HepG2 (cell line): ENCODE measurements around the gene AMOTL1. TPM values are rescaled to one million over a fixed set of nuclear protein-coding genes. Genes with fewer than 3 reads are reported as not detected.

Source experiments
- ATAC-seq: fragments of 200-7000 bp; cut with Tn5 transposase; 3 replicates; pipeline ENCODE4 v1.9.1; 2020; ENCODE audit warnings: mild to moderate bottlenecking, moderate library complexity
- BruUV-seq: library from RNA; stranded (reverse); fragments of 400-500 nt; replicated peaks from 2 replicates; lab custom pipeline; 2021; lab: Mats Ljungman, UMichigan
- CTCF ChIA-PET: fragments of 300-600 bp; formaldehyde crosslinking; extraction: SDS; loops from one replicate; lab custom pipeline; 2021; ENCODE audit warnings: low total read pairs, inconsistent platforms, low intra/inter-chr PET ratio; lab: Yijun Ruan, JAX
- POLR2A ChIA-PET: fragments of 350-600 bp; sonication (Branson Sonifier 250); formaldehyde crosslinking; loops from one replicate; lab custom pipeline; 2020; ENCODE audit warnings: antibody characterized with exemption, inconsistent platforms; lab: Yijun Ruan, JAX
- DNase-seq: peaks from one replicate; pipeline ENCODE4 v3.0.0-alpha.2; 2015; ENCODE audit warnings: low spot score
- FAIRE-seq: peaks from 3 replicates; lab custom pipeline; 2011; peaks lifted over from hg19 to GRCh38; lab: Jason Lieb, UNC
- H2AFZ ChIP-seq: one replicate; pipeline ENCODE4 v1.6.1; 2011; ENCODE audit warnings: low read length, inconsistent platforms
- H3K27ac ChIP-seq: fragments of 300-600 bp; 3 replicates; pipeline ENCODE4 v1.8.0; 2011; ENCODE audit warnings: mixed run types, mild to moderate bottlenecking, mixed read lengths, low read length, inconsistent platforms; ENCODE audit not compliant: insufficient read depth; ENCODE audit errors: extremely low read length
- H3K27me3 ChIP-seq, 2 experiments: fragments of 200-600 bp in 1 of 2; 2 replicates in 1 of 2; 3 replicates in 1 of 2; pipeline versions ENCODE4 v1.6.0 to v1.8.0; 2011; ENCODE audit warnings: low read length in 2 of 2, mild to moderate bottlenecking in 2 of 2, moderate library complexity in 2 of 2, inconsistent platforms in 1 of 2; ENCODE audit not compliant: insufficient read depth in 2 of 2, control insufficient read depth in 1 of 2
- H3K36me3 ChIP-seq, 2 experiments: fragments of 200-600 bp in 1 of 2; replicated peaks in 1 of 2; 2 replicates in 1 of 2; 3 replicates in 1 of 2; pipeline versions ENCODE4 v1.5.1 to v1.8.0; 2011; ENCODE audit warnings: low read length in 2 of 2, inconsistent platforms in 1 of 2; ENCODE audit not compliant: insufficient read depth in 2 of 2, control insufficient read depth in 1 of 2
- H3K4me1 ChIP-seq: 2 replicates; pipeline ENCODE4 v1.5.1; 2012; ENCODE audit warnings: low read length, inconsistent platforms; ENCODE audit not compliant: insufficient read depth
- H3K4me2 ChIP-seq: 2 replicates; pipeline ENCODE4 v1.6.0; 2011; ENCODE audit warnings: low read depth, low read length, inconsistent platforms
- H3K4me3 ChIP-seq, 3 experiments: fragments of 200-600 bp in 1 of 3; sonication (generic), shearing (Covaris generic) in 1 of 3; replicated peaks in 1 of 3; 2 replicates each; pipeline ENCODE4 v1.5.1; 2011 to 2016; ENCODE audit warnings: low read length in 3 of 3, inconsistent platforms in 2 of 3, low read depth in 2 of 3, mild to moderate bottlenecking in 2 of 3, control low read depth in 1 of 3, mixed read lengths in 1 of 3; ENCODE audit not compliant: insufficient read depth in 1 of 3
- H3K79me2 ChIP-seq: one replicate; pipeline ENCODE4 v1.6.1; 2011; ENCODE audit warnings: low read length, inconsistent platforms; ENCODE audit not compliant: insufficient read depth
- H3K9ac ChIP-seq: 2 replicates; pipeline ENCODE4 v1.6.0; 2011; ENCODE audit warnings: mild to moderate bottlenecking, low read depth, low read length, inconsistent platforms; ENCODE audit not compliant: insufficient read depth
- H3K9me3 ChIP-seq: 2 replicates; pipeline ENCODE4 v1.5.1; 2012; ENCODE audit warnings: mild to moderate bottlenecking, low read length
- H4K20me1 ChIP-seq: 2 replicates; pipeline ENCODE4 v1.6.0; 2011; ENCODE audit warnings: inconsistent platforms, mild to moderate bottlenecking, low read length, moderate library complexity; ENCODE audit not compliant: insufficient read depth
- CBX1 ChIP-seq: IDR thresholded peaks from one replicate; pipeline ENCODE4 v1.6.1; 2016; ENCODE audit warnings: antibody characterized with exemption, low read depth
- POLR2AphosphoS5 ChIP-seq: IDR thresholded peaks from 2 replicates; pipeline ENCODE4 v1.6.1; 2012; ENCODE audit warnings: low read depth, low read length
- WGBS: methylation state at CpG from one replicate; pipeline ENCODE4 v1.1.6; 2017; ENCODE audit warnings: low lambda C conversion rate; 5-methylcytosine and 5-hydroxymethylcytosine counted together
- in situ Hi-C: cut with HindIII; loops from 2 replicates; pipeline ENCODE4 v1.10.0; 2017; ENCODE audit warnings: low pct_unique_long_range_greater_than_20kb; ENCODE audit not compliant: extremely low pct_ligation_motif_present
- intact Hi-C: fragments of 100-400 bp; cut with micrococcal nuclease; formaldehyde crosslinking; loops from one replicate; pipeline ENCODE4 v1.10.0; 2022; ENCODE audit not compliant: unreplicated experiment
- polyA plus RNA-seq, 8 experiments: library from polyadenylated mRNA; depleted of rRNA in 3 of 8; stranded (reverse) in 7 of 8; unstranded in 1 of 8; fragments of >200 nt; fragmentation: Illumina TruSeq in 4 of 8; extraction: Trizol in 4 of 8; gene quantifications; 2 replicates each; pipeline versions ENCODE4 v1.2.1 to v1.2.3, GENCODE V29; 2011 to 2016; ENCODE audit warnings: low read depth in 4 of 8, missing spikeins in 1 of 8, mixed read lengths in 1 of 8; ENCODE audit not compliant: insufficient read depth in 1 of 8
- total RNA-seq, 5 experiments: library from RNA; depleted of rRNA; stranded (reverse); fragments of >200 nt; fragmentation: Illumina TruSeq; extraction: Trizol; gene quantifications; 2 replicates each; pipeline ENCODE4 v1.2.3, GENCODE V29; 2016; ENCODE audit warnings: low read depth in 1 of 5
- TF ChIP-seq, protein P1 (sequence below): sonication (generic); formaldehyde crosslinking; IDR thresholded peaks from 2 replicates; pipeline ENCODE4 v1.4.0; 2020; ENCODE audit warnings: mild to moderate bottlenecking, missing genetic modification reagents, borderline replicate concordance
- TF ChIP-seq, protein P2 (sequence below): sonication (generic); formaldehyde crosslinking; IDR thresholded peaks from 2 replicates; pipeline ENCODE4 v1.4.0; 2020; ENCODE audit warnings: missing genetic modification reagents

The AMOTL1 gene
- total and polyA plus RNA-seq, 2 of the 13 experiments (the other 11 are each of a cell fraction or from before 2014, with no cell fraction given): 0.01 to 0.20 TPM

- POLR2A ChIA-PET: no interaction called here
- Histone ChIP-seq H3K4me2 (no peak overlapping the region), H2AFZ (no peak overlapping the region), H3K79me2 (no peaks in the 10 kb centered on the region), H3K4me3 (no peak overlapping the region), H3K4me1 (no peaks in the 10 kb centered on the region), H4K20me1 (no peaks in the 10 kb centered on the region), H3K27me3 (no peaks in the 10 kb centered on the region), H3K27ac (no peak overlapping the region), H3K9me3 (no peaks in the 10 kb centered on the region), H3K9ac (no peak overlapping the region), H3K36me3 (no peaks in the 10 kb centered on the region)
- no peak for ATAC-seq
- no peak for DNase-seq
- 36% methylated on average over 3 of the region's 3 CpGs for WGBS
- TF ChIP-seq POLR2AphosphoS5 (no peak), CBX1 (no peak)
- TF ChIP-seq, protein P1, sequence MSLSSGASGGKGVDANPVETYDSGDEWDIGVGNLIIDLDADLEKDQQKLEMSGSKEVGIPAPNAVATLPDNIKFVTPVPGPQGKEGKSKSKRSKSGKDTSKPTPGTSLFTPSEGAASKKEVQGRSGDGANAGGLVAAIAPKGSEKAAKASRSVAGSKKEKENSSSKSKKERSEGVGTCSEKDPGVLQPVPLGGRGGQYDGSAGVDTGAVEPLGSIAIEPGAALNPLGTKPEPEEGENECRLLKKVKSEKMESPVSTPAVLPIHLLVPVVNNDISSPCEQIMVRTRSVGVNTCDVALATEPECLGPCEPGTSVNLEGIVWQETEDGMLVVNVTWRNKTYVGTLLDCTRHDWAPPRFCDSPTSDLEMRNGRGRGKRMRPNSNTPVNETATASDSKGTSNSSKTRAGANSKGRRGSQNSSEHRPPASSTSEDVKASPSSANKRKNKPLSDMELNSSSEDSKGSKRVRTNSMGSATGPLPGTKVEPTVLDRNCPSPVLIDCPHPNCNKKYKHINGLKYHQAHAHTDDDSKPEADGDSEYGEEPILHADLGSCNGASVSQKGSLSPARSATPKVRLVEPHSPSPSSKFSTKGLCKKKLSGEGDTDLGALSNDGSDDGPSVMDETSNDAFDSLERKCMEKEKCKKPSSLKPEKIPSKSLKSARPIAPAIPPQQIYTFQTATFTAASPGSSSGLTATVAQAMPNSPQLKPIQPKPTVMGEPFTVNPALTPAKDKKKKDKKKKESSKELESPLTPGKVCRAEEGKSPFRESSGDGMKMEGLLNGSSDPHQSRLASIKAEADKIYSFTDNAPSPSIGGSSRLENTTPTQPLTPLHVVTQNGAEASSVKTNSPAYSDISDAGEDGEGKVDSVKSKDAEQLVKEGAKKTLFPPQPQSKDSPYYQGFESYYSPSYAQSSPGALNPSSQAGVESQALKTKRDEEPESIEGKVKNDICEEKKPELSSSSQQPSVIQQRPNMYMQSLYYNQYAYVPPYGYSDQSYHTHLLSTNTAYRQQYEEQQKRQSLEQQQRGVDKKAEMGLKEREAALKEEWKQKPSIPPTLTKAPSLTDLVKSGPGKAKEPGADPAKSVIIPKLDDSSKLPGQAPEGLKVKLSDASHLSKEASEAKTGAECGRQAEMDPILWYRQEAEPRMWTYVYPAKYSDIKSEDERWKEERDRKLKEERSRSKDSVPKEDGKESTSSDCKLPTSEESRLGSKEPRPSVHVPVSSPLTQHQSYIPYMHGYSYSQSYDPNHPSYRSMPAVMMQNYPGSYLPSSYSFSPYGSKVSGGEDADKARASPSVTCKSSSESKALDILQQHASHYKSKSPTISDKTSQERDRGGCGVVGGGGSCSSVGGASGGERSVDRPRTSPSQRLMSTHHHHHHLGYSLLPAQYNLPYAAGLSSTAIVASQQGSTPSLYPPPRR: no peak
- TF ChIP-seq, protein P2, sequence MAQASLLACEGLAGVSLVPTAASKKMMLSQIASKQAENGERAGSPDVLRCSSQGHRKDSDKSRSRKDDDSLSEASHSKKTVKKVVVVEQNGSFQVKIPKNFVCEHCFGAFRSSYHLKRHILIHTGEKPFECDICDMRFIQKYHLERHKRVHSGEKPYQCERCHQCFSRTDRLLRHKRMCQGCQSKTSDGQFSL (CRISPR knock-in tag): no peak
- CTCF ChIA-PET: no interaction called here
- BruUV-seq: no TSS peak
- FAIRE-seq: no peak
- in situ Hi-C loops (no loop called here), intact Hi-C loops (no loop called here)
Measured at GRCh38 chr11:94792451-94792850, 24.3 kb downstream of the AMOTL1 start.
